NOMO-1 treated with dmso at 0.1 percent for 144 hours (cell line): ENCODE measurements around the gene NTRK1.

Experiments used
- DNase-seq: peaks from one replicate; lab custom pipeline; 2025; ENCODE audit not compliant: unreplicated experiment; lab: John Stamatoyannopoulos, UW

The NTRK1 gene

DNA sequence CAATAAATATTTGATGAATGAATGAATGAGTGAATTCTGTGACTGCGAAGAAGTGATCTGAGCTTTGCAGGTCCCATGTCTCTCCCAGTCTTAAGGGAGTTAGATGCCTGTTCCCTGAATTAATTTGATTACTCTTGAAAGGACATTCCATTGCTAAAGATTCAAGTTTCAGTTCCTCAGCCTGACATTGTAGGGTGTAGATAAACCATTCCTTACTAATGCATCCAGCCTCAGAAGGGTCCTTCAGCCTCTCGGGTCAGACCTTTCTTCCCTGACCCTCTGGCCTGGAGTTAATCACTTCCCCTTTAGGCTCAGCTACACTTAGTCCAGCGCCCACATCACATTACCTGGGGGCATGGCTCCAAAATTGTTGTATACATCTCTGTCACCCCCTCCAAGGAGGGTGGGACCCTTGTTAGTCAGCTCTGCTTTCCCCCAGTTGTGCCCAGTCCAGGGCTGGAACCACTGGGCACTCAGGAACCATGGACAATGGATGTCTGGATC is 4.3 kb upstream of the NTRK1 start:
- no peak for DNase-seq

DNA sequence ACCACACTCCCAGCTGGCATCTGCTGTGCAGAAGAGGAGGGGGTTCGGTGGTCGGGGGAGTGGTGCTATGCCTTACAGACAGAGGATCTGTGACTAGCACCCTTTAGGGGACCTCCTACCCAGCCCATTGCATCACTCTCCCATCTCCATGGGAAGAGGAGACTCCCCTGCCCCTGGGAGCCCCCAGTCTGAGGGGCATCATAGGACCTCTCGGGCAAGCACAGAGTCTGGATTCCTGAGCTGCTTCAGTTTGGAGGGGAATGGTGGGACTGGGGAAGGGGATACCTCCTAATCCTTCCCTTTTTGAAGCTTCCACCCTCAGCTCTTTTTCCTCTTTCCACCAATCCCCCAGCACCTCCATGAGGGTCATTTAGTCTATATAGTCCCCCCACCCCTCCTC is 3.1 kb upstream of the NTRK1 start:
- DNase-seq = no peak

DNA sequence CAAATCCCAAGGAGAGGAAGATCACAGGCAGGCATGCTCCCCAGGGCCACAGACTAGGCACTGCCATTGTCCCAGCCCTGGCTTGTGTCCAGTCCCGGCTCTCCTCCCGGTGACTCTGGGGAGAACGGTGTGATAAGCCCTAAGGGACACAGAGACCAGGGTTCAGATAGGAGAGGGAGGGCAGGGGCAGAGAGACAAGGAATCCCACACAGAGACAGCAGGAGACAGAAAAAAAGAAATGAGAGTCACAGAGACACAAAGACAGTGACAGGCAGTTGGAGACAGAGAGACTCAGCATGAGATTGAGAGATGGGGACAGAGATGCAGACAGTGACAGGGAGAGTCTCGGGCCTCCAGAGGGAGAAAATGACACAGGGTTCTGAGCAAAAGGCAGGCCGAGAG is 2.1 kb upstream of the NTRK1 start:
- DNase-seq = no peak

DNA sequence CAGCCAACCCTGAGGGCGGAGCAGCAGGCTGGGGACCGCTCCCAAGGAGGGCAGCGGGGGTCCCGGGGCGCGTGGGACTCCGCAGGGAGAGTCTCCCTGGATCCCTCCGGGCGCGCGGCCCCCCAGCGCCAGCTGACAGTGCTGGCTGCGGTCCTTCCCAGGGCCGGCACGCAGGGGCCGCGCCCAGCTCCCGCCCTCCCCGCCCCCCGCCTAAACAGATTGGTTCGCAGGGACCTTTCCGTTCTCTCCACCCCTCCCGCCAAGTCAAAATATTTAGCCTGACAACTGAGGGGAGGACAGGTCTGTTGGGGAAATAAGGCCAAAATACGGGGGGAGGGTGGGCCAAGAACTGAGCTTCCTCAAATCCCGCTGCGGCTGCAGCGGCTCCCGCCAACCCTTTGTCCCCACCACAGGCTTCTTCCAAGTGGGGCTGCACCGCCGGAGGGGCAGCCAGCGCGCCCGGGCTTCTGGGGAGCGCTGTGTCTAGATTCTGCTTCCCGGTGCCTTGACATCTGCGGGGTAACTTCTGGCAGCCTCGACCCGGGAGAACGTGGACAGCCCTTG is 1.6 kb upstream of the NTRK1 start, which contains the start of gene INSRR:
TSS of gene INSRR (minus strand) at position 159 of the 564 bp plus-strand sequence. CDS start 496 bp downstream, outside the sequence.
- DNase-seq = no peak

DNA sequence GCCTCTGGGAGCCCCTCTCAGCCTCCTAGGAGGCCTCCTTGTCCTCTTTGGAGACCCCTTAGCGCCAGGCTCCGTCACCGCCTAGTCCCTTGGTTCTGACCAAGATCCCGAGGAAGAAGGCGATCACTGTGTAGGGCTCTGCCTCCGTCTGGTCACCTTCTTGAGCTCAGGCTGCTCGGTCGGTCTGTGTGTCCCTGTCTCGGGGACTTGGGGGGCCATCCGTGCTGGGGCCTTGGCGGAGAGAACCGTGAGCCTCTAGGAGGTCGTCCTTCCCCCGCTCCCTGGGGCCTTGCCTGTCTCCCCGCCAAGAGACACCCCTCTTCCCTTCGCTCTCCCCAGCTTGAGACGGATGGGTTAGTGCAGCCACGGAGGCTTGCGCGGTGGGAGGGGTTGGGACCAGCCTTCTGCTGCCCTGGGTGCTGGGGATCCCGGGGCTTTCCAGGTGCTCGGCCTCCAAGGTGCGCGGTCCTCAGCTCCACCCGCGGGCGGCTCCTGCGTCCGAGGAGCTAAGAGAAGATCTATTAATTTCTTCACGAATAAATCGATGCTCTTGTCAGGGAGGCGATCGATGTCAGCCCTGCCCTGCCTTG is 1.0 kb upstream of the NTRK1 start:
- no peak for DNase-seq

DNA sequence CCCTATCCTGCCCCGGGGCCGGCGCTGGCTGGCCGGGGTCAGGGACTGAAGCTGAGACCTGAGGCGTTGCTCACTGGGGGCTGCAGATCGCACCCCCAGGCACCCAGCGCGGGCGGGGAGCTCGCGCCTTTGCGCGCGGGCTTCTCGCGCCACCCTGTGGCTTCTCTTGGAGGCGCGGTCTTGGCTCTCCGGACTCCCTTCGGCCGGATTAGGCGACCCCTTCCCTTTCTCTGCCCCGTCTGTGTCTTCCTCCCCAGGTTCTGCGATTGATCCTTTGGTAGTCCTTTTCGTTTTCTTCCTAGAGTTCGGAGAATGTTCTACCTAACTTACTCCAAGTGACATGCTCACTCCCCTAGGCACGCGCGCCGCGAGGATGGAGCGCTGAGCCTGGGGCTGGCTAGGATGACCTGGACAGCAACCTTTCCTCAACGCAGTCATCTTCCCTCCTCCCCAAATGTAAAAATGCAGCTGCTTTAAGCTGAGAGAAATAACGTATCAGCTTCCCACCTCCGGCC is 495 bp upstream of the NTRK1 start:
- DNase-seq = no peak

DNA sequence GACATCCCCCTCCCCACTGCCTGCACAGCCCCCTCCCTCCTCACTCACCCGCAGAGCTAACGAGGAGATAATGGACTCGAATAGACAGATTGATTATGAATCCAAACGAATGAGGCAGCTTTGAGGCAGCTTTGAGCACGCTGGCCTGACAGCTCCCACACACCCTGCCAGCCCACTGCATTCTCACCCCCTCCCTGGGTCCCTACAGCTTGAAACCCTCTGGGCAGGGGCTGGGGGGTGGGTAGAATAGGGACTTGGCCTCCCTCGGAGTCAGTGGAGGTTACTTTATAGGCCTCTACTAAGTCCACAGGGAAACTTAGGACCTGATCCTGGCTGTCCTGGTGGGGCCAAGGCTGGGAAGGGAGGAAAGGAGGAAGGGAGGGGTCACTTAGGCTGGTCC is 1.9 kb downstream of the NTRK1 start:
- DNase-seq = no peak

DNA sequence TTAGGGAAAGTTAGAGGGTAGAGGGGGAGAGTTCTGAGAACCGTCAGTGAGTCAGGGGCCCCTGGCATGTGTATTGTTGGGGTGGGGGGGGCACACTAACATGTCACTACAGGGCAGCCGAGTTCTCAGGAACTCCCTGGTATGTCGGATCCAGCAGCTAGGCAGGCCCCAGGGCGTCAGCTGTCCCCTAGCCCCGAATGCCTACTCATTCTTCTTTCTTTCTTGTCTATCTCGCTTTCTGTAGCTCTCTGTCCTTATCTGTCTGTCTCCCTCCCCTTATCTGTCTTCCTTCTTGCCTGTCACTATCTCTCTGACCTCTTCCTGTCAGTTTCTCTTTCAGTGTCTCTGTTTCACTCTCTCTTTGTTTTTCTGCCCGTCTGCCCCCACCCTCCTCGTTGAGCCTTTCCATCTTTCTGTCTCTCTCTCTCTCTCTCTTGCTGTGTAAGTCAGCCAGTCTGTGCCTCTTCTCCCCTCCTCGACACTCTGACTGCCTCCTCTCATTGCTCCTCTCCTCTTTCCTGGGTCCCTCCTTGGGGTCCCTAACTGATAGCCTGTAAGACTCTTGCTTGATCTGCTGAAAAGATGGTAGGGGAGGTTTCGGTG is 2.4 kb downstream of the NTRK1 start:
- no peak for DNase-seq

DNA sequence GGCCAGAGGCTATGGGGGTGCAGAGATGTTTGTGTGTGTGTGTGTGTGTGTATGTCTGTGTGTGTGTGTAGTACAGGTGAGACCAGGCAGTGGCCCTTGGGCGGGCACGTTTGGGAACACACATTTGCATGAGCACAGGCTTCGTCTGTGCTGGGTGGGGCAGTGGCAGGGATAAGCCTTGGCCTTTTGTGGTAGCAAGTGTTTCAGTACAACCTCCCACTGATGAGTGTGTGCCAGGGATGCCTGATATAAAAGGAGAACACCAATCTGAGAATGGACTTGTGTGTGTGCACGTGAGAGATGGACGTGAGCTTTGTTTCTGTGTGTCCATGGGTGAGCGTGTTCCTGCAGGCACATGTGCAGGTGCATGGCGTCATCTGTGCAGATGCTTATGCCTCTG is 3.0 kb downstream of the NTRK1 start:
- DNase-seq = no peak

DNA sequence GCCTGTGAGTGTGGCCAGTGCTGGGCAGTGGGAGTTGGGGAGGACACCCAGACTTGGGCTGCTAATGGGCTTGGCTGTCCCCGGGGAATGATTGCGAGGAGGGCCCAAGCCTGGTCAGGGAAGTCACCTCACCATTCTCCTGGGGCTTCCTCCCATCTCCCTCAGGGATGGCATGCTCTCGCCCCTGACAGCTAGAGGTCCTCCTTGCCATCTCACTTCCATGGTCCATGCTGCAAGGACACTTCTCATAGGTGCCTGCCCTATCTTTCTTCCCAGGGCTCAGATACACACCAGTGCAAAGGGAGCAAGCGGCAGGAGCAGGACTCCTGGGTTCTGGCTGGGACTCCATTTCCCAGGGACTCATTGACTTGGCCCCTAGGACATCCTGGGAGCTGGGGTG is 4.1 kb downstream of the NTRK1 start:
- DNase-seq = no peak

DNA sequence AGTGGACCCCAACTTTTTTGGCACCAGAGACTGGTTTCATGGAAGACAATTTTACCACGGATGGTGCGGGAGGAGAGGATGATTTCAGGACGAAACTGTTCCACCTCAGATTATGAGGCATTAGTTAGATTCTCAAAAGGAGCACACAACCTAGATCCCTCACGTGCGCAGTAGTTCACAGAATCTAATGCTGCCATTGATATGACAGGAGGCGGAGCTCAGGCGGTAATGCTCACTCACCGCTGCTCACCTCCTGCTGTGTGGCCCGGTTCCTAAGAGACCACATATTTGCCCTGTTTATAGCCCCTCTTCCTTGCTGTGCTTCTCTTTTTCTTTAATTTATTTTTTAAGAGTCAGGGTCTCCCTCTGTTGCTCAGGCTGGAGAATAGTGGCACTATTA is 4.6 kb downstream of the NTRK1 start:
- no peak for DNase-seq

DNA sequence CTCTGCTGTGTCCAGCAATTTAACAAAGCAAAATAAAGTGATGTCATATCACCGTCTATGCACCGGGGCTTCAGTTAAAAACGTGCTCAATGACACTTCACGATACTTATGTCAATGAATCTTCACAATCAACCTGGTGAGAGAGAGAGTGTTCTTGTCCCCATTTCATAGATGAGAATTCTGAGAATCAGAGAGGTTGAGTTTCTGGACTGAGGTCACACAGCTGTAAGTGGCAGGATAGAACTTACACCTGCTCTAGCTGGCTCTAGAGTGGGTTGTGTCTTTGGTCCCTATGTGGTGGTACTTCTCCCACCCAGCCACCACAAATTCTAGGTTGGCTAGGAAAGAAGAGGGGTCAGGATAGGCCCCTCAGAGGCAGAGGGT is 5.2 kb downstream of the NTRK1 start:
- DNase-seq = no peak

DNA sequence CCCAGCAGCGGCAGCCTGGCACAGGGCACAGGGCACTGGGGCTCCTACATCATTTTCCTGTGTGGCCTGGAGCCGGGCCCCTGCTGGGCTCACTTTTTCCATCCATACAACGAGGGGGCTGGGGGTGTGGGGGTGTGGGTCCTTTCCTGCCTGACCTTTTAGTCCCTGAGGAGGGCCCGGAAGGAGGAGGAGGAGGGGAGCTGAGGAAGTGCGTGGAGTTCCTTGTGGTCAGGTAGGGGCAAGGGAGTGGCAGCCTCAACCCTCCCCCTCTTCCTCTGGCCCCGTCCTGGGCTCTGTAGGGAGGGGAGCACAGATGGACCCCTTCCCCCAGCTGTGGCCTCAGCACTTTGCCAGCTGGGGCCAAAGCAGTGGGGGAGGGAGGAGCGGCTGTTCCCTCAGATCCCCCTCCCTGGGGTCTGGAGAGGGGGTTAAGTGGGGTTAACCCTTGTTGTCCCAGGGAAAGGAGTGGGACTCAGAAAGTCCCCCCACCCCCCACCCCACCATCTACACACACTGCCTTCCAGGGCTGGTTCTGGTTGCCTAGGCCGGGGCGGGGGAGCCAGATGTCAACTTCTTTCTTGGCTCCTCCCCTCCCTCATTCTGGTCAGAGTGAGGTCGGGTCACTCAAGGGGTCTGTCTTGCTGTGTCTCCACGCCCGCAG is 5.7 kb downstream of the NTRK1 start:
- DNase-seq = no peak

DNA sequence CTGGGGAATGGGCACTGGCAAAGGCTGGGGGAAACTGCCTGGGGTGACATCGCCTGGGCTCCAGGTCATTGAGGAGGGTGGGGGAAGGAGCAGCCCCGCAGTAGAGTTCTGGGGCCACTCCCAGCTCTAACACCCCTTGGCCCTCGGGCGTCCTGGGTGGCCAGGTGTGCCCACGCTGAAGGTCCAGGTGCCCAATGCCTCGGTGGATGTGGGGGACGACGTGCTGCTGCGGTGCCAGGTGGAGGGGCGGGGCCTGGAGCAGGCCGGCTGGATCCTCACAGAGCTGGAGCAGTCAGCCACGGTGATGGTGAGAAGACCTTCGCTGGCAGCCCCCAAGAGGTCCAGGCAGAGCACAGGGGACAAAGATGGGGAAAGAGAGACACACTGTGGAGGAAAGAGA is 7.7 kb downstream of the NTRK1 start:
- no peak for DNase-seq

DNA sequence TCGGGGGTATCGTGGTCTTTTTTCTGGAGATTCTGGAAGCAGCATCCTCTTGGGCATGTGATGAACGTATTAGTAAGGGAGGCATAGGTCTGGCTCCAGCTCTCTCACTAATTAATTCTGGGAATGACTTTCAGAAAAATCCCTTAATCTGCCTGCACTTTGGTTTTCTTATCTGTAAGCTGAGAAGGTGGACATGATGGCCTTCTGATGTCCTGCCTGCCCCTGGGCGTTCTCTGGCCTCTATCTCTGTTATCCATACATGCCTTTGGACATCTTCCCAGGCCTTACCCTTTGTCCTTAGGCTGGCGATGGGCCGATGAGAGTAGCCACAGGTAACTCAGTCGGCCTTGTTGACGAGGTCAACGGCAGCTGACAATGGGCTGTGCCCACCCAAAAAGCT is 8.8 kb downstream of the NTRK1 start:
- no peak for DNase-seq

DNA sequence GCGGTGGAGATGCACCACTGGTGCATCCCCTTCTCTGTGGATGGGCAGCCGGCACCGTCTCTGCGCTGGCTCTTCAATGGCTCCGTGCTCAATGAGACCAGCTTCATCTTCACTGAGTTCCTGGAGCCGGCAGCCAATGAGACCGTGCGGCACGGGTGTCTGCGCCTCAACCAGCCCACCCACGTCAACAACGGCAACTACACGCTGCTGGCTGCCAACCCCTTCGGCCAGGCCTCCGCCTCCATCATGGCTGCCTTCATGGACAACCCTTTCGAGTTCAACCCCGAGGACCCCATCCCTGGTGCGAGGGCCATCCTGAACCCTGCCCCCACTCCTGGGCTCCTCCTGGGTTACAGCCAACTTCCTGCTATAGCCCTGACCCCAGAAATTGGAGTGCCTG is 13.0 kb downstream of the NTRK1 start:
- DNase-seq = no peak

DNA sequence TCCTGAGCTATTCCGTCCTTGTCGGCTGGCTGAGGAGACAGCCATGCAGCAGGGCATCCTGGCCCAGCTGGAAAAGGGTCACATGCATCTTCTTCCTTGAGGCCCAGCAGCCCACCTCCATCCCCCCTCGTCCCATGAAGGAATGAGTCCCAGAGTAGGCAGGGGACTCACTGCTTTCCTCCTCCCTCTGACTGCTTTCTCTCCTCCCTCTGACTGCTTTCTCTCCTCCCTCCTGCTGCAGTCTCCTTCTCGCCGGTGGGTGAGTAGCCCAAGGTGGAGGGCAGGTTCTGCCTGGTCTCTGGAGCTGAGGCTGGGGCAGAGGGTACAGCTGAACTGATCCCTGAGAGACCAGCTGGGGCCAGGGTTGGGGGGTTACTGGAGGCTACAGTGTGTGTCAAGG is 13.5 kb downstream of the NTRK1 start:
- no peak for DNase-seq

DNA sequence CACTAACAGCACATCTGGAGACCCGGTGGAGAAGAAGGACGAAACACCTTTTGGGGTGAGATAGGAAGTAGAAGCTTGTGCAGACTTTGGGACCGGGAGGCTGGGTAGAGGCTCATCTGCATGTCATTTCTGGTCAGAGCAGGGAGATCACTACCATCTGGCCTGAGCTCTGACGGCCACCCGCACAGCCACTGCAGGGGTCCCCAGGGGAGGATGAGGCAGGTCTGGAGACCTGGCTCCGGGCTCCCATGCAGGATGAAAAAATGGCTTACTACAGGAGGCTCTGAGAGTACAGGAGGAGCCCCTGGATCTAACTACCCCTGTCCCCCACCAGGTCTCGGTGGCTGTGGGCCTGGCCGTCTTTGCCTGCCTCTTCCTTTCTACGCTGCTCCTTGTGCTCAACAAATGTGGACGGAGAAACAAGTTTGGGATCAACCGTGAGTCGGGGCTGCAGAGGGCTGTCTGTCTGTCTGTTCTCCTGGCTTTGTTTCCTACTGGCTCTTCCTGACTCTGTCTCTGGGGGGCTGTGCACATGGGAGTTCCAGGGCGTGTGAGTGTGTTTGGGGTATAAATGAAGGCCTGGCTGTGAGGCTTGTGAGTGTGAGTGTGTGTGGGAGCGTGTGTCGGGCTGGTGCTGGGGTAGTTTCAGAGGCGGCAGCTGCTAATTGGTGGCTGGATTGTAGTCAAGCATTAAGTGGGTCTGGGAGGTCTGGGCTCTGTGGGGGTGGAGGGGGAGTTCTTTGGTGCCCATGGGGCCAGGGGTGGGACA is 14.1 kb downstream of the NTRK1 start:
- no peak for DNase-seq

DNA sequence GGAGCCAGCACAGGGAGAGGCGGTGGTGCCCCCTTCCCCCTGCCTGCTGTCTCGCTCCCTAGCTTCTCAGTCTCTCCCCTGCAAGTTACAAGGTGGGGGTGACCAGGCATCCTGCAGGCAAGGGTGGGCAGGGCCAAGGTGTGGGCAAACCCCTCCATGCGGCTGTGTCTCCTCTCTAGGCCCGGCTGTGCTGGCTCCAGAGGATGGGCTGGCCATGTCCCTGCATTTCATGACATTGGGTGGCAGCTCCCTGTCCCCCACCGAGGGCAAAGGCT is 14.6 kb downstream of the NTRK1 start:
- no peak for DNase-seq

DNA sequence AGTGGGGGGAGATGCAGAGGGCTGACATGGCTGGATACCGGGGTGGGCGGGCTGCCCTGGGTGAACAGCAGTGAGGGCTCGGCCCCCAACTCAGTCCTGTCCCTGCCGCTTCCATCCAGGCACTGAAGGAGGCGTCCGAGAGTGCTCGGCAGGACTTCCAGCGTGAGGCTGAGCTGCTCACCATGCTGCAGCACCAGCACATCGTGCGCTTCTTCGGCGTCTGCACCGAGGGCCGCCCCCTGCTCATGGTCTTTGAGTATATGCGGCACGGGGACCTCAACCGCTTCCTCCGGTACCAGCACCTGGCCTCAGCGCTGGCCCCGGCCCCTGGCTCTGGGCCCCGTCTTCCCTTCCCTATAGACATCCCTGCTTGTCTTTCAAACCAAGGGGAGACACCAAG is 15.6 kb downstream of the NTRK1 start:
- no peak for DNase-seq

DNA sequence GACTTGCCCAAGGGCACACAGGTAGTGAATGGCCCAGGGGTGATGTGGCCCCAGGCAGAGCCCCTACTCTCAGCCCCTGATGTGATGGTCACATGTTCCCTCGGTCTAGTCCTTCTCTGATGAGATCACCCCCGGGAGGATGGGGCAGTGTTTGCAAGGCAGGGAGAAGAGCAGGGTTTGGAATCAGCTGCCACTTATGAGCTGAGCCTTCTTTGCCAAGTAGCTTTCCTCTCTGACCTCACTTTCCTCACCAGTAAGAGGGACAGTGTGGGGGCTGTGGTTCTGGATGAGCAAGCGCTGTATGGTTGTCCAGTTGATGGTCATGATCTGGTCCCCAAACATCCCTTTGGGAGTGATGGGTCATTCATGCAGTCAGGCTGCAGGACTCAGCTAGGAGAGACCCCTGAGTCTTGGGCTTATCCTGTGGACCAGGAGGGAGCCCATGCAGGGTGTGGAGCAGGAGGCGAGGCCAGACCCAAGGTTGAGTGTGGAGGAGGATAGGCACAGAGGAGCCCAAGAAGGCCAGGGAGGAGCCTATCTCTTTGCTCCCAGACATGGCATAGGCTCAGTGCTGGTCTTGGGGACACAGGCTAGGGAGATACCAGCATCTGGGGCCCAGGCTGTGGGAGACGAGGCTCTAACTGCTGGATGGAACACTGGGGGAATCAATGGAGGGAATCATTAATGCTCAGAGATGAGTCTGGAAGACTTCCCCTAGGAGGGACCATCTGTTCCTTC is 16.9 kb downstream of the NTRK1 start:
- no peak for DNase-seq
